Limb (tissue), 2 donors: ENCODE results near the gene ENTPD1.
"Not testable (repeated sequence)": the region's sequence is repeated elsewhere in the genome, so short reads cannot be mapped to it uniquely, and the experiment has no call there.

Experiments
- DNase-seq, 2 donors: peaks; one replicate each; pipeline ENCODE4 v3.0.0-alpha.2; 2016; ENCODE audit errors: extremely low spot score in 2 of 2

Gene ENTPD1

GRCh38 chr10:95758351-95759025 is 2.5 kb downstream of the ENTPD1 start:
- DNase-seq: no peak

- DNase-seq: no peak
Observed at GRCh38 chr10:95759233-95759826, 3.4 kb downstream of the ENTPD1 start.

DNA sequence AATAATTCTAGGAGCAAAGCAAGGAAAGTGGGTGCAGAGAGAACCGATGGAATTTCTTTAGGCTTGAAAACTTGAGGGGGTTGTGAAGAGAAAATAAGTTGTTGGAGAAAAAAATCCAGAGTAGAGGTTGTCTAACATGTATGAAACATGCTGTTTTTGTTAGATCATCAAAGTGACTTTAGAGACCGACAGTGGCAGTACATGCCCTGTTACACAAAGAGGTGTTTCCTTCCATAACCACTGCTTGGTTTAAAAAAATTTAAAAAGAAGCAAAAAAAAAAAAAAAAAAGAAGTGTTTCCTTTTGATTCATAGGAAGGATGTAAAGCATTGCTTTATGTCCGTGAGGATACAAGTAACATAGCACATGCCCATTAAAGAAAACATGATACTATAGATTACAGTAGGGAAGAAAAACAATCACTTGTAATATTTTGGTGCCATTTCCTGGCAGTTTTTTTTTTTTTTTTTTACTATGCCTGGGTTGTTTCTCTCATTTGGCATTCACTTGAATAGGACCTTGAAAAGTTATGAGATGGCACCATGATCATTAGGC is 6.1 kb downstream of the ENTPD1 start:
- no peak for DNase-seq

GRCh38 chr10:95767884-95768556 is 12.1 kb downstream of the ENTPD1 start:
- no peak for DNase-seq

GRCh38 chr10:95770084-95770720 is 14.2 kb downstream of the ENTPD1 start:
- DNase-seq: no peak

DNA sequence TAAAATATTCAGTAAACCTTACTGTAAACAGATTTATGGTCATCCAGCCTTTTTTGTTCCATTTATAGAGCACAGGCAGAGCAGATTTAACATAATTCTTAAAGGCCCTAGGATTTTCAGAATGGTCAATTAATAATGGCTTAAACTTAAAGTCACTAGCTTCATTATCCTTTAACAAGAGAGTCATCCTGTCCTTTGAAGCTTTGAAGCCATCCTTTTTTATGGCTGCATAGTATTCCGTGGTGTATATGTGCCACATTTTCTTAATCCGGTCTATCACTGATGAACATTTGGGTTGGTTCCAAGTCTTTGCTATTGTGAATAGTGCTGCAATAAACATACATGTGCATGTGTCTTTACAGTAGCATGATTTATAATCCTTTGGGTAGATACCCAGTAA is 17.5 kb downstream of the ENTPD1 start:
- not testable (repeated sequence) for DNase-seq

GRCh38 chr10:95777638-95778037 is 21.7 kb downstream of the ENTPD1 start:
- not testable (repeated sequence) for DNase-seq

DNA sequence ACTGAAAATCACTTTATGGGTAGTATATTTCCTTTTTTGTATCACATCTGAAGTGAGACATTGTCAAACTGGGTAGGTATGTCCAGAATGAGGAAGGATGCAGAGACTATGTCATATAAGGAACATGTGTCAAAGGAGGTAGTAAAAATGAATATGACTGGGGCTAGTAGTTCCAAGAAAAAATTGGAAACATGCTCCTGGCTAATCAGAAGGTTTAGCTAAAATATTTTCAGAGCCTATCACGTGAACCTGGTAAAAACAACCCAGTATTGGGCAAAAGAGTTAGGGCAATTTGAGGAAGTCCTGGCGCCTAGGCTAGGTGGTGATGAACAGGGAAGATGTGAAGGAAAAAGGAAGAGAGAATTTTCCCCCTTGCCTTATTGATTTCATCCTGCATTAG is 26.4 kb downstream of the ENTPD1 start:
- DNase-seq: no peak

GRCh38 chr10:95783741-95784140 is 27.8 kb downstream of the ENTPD1 start:
- DNase-seq: no peak

DNA sequence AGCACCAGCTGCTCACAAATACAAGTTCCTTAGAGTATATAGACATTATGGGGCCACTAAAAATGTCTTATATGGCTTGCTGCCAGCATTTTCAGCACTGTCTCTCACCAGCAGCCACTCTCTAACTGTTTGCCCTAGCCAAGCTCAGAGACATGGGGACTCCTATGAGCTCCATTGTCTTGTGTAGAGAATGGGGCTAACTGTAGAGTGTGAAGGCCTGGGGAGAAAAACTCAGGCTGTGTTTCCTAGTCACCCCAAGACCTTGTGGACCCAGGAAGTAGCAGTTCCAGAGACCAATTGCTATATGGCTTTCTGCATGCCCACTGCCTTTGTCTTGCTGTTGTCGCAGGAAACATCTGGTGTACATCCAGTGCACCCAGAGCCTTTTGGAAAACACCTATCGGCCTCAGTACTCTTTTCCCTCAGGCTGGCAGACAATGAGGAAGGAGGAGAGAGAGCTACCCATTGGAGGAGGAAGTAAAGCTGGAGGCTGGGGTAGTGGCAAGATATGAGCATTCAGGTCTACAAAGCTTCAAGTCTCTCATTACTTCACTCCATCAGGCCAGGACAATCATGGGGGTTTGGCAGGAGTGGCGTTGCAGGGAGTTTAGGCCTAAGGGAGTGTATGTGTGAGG is 28.4 kb downstream of the ENTPD1 start:
- no peak for DNase-seq

- no peak for DNase-seq
Observed at GRCh38 chr10:95785317-95785716, 29.4 kb downstream of the ENTPD1 start.

- DNase-seq: no peak
Observed at GRCh38 chr10:95785942-95786669, 30.1 kb downstream of the ENTPD1 start.

DNA sequence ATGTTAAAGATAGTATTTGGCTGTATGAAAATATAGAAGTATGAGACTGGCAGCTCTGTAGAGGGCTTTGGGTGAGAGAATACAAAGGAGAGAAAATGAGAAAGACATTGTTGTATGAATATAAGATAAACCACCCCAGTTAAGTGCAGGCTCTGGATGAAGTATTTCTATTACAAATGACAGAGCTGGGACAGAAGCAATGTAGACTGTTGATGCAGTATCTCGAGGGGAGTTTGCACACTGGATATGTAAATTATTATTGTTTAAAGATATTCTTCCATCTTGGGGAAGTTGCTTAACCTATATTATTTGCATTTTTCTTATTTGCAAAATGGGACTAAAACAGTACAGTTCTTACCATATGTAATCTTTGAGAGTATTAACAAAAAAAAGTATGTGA is 31.5 kb downstream of the ENTPD1 start:
- no peak for DNase-seq

DNA sequence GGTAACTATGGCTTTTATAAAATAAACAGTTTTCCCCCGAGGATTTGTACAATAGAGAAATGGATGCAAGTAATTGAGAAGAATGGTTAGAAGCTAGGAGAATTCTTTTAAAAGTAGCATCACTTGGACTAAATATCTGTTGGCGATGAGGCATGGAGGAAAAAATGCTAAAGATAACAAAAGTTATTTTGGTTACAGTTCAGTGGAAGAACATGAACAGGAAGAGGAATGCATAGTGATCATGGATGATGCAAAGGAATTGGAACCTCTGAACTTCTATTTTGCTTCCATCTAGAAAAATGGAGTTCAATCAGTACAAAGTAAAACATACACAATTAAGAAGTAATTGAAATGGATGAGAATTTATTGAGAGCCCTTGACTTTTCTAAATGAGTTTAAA is 32.9 kb downstream of the ENTPD1 start:
- no peak for DNase-seq

GRCh38 chr10:95789902-95790301 is 33.9 kb downstream of the ENTPD1 start:
- no peak for DNase-seq

GRCh38 chr10:95790982-95791381 is 35.0 kb downstream of the ENTPD1 start:
- no peak for DNase-seq

DNA sequence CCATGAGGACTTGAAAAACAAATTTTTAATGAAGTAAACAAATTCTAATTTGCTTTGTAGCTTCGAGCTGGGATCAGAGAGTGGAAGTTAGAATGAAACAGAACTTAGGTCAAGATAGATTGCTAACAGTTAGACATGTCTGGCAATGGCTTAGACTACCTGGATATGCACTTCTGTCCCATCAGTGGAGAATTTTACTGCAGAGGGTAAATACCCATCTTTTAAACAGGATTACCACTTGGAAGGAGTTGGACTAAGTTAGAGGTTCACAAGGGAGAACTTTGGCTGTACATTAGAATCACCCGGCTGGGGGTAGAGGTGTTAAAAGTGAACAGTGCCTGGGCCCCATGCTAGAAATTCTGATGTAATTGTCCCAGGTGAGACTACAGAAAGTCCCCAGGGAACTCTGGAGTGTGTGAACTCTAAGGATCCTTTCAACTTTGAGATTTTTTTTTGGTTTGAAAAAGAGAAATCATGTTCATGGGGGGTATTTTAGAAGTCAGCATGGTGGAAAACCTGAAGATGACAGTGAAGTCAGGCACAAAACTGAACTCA is 35.5 kb downstream of the ENTPD1 start:
- no peak for DNase-seq

GRCh38 chr10:95792211-95792780 is 36.3 kb downstream of the ENTPD1 start:
- no peak for DNase-seq

- no peak for DNase-seq
Observed at GRCh38 chr10:95792874-95793285, 36.9 kb downstream of the ENTPD1 start.

GRCh38 chr10:95793401-95794045 is 37.6 kb downstream of the ENTPD1 start:
- DNase-seq: no peak
